Ishikawa (cell line): Measurements from ENCODE around the gene HASPIN.

Experiments
- EGR1 ChIP-seq: IDR thresholded peaks from 2 replicates; pipeline ENCODE4 v1.6.1; 2012
- RAD21 ChIP-seq: IDR thresholded peaks from 2 replicates; pipeline ENCODE4 v1.6.1; 2012; ENCODE audit warnings: low read depth
- REST ChIP-seq: IDR thresholded peaks from 2 replicates; pipeline ENCODE4 v1.6.1; 2012; ENCODE audit warnings: low read depth, mild to moderate bottlenecking
- ZBTB7A ChIP-seq: IDR thresholded peaks from 2 replicates; pipeline ENCODE4 v1.6.1; 2012; ENCODE audit warnings: low read depth

GRCh38 chr17:3722716-3723115 lies 987 bp upstream of the HASPIN start:
- TF ChIP-seq EGR1: no peak
- no peak for TF ChIP-seq REST
- no peak for TF ChIP-seq RAD21
- no peak for TF ChIP-seq ZBTB7A
